IPS DF 4.7 (cell line): ENCODE measurements around the gene HSD17B2.
A peak's percentile ranks its signal among the peaks of the same experiment; 100 is the strongest.
"Not testable (repeated sequence)": the region's sequence is repeated elsewhere in the genome, so short reads cannot be mapped to it uniquely, and the experiment has no call there.

ENCODE experiments used
- DNase-seq: peaks from one replicate; pipeline ENCODE4 v3.0.0-alpha.2; 2013; ENCODE audit warnings: low spot score; ENCODE audit errors: extremely low read depth

Gene HSD17B2

GRCh38 chr16:82074019-82074558 is 39.0 kb downstream of the HSD17B2 start:
- no peak for DNase-seq

GRCh38 chr16:82078125-82078524 is 43.1 kb downstream of the HSD17B2 start:
- DNase-seq, result no peak

GRCh38 chr16:82079892-82080291 is 44.8 kb downstream of the HSD17B2 start:
- DNase-seq, result no peak

DNA sequence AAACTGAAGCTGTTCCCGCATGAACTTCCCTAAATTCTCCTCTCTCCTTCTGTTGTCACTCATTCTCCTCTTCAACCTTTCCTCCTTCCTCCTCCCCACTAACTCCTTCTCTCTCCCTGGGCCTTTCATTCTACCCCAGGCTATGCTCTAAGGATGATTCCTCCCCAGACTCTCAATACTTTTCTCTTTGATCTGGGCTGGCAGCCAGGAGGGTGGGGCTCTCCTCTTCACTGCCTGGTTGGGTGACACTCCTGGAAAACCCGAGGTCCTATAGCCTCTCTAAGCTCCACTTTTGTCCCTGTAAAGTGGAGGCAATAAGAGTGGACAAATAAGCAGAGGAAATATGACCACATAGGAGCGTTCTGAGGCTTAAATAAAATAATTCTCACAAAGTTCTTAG is 46.2 kb downstream of the HSD17B2 start:
- no peak for DNase-seq

DNA sequence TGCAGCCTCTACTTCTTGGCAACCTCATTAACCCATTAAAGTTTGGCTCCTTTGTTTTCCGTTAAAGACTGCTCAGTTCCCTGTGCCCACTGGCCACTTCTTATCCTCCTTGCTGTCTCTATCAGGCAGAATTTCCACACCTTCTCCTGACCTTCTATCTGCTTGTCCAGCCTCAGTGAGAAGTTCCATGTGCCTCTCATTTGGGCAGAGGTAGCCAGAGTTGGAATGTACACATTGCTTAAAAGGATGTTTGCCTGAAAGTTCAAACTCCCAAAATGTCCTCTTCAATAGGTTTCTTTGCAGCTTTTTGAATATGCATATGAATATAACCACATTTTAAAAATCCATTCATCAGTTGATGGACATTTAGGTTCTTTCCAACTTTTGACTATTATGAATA is 47.0 kb downstream of the HSD17B2 start:
- no peak for DNase-seq

- DNase-seq, result no peak
Measured at GRCh38 chr16:82082543-82083244, 47.6 kb downstream of the HSD17B2 start.

GRCh38 chr16:82083710-82084353 is 48.8 kb downstream of the HSD17B2 start:
- DNase-seq, result no peak

- DNase-seq, result no peak
Measured at GRCh38 chr16:82085011-82085779, 50.1 kb downstream of the HSD17B2 start.

DNA sequence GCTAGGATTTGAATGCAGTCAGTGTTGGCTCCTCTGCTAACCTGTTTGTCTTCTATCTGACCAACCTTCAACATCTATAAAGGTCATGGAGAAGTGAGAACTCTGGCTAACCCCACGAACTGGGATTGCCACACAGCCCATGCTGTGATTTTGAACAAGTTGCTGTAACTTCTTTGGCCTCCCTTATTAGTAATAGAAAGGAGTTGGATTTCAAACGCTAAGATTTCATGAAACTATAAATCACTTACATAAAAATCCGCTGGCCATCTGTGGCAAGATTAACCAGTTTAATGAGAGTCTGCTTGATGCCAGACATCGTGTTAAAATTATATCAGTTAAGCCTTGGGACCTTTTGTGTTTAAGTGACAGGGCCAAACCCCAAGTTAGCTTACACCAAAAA is 53.4 kb downstream of the HSD17B2 start:
- DNase-seq, result no peak

GRCh38 chr16:82091241-82091640 is 56.2 kb downstream of the HSD17B2 start:
- no peak for DNase-seq

GRCh38 chr16:82092711-82093110 is 57.7 kb downstream of the HSD17B2 start:
- no peak for DNase-seq

DNA sequence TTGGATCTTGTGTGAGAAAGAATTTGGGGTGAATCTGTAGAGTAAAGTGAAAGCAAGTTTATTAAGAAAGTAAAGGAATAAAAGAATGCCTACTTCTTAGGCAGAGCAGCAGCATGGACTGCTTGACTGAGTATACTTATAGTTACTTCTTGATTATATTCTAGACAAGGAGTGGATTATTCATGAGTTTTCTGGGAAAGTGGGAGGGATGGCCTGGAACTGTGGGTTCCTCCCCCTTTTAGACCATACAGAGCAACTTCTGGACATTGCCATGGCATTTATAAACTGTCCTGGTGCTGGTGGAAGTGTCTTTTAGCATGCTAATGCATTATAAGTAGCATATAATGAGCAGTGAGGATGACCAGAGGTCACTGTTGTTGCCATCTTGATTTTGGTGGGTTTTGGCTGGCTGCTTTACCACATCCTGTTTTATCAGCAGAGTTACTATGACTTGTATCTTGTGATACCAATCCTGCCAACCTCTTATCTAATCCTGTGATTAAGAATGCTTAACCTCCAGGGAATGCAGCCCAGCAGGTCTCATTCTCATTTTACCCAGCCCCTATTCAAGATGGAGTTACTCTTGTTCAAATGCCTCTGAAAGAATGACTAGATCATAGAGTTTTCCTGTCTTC is 58.7 kb downstream of the HSD17B2 start:
- DNase-seq, result no peak

- peak; percentile 11 for DNase-seq
Measured at GRCh38 chr16:82094942-82095540, 60.0 kb downstream of the HSD17B2 start.

- no peak for DNase-seq
Measured at GRCh38 chr16:82096641-82097040, 61.6 kb downstream of the HSD17B2 start.

- no peak for DNase-seq
Measured at GRCh38 chr16:82105107-82105506, 70.1 kb downstream of the HSD17B2 start.

DNA sequence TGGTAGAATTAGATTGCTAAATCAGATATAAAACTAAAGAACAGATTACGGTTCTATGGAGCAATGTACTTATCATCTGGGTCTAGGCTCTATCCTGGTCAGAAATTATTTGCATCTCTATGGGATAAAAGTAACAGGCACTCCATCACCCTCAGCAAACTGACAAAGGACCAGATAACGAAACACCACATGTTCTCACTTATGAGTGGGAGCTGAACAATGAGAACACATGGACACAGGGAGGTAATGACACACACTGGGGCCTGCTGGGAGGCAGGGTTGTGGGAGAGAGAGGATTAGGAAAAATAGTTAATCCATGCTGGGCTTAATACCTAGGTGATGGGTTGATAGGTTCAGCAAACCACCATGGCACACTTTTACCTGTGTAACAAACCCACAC is 73.0 kb downstream of the HSD17B2 start:
- DNase-seq, result no peak

DNA sequence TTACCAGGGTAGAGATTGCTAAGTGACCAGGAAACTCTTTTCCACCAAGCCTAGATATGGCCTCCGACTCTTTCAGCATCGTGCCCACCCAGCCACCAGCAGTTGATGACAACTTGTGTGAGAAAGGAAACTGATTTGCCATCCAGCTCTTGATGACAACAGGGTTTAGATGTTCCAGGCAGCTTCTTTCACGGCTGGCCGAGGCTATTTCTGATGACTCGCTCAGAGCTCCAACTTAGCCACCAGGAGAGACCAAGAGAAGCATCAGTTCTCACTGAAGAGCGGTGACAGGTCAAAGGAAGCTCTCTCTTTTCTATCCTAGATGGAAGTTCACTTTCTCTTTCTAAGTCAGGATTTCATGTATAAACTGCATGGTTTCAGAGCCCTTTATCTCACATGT is 73.7 kb downstream of the HSD17B2 start:
- DNase-seq, result no peak

- DNase-seq, result not testable (repeated sequence)
Measured at GRCh38 chr16:82109266-82109665, 74.2 kb downstream of the HSD17B2 start.

- DNase-seq, result no peak
Measured at GRCh38 chr16:82111944-82112343, 76.9 kb downstream of the HSD17B2 start.

- DNase-seq, result no peak
Measured at GRCh38 chr16:82113741-82114140, 78.7 kb downstream of the HSD17B2 start.

- DNase-seq, result no peak
Measured at GRCh38 chr16:82116535-82116934, 81.5 kb downstream of the HSD17B2 start.
